Lower leg skin (tissue), 3 donors: Measurements from ENCODE around the gene FAM234A.

Experiments used
- CTCF ChIP-seq, 3 donors: fragments of 450-650 bp; IDR thresholded peaks; one replicate each; pipeline ENCODE4 v1.5.1; 2016; ENCODE audit warnings: antibody characterized with exemption in 3 of 3, mild to moderate bottlenecking in 3 of 3, moderate library complexity in 2 of 3
- POLR2A ChIP-seq, 2 donors: fragments of 450-650 bp; IDR thresholded peaks; one replicate each; pipeline ENCODE4 v1.6.1; 2016 to 2017; ENCODE audit warnings: antibody characterized with exemption in 2 of 2, mild to moderate bottlenecking in 1 of 2, moderate library complexity in 1 of 2

DNA sequence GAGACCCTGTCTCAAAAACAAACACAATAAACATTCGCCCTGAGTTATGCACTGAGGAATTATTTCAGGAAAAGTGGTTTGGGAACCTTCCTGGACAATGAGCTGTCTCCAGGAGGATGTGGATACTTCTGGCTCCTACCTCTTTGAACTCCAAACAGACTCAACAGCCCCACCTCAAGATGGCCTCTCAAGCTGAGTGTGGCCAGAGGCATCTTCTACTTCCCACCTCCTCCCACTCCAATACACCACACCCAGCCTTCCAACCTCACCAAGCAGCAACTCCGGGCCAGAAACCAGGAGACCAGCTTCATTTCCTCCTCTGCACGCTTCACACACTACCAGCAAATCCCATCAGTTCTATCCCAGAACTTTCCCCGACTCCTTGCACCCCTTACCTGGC lies 42.8 kb upstream of the FAM234A start:
- TF ChIP-seq CTCF (IDR thresholded peaks at IDR 0.05) (no peak), POLR2A (IDR thresholded peaks at IDR 0.05) (no peak)
